ENCODE results near the gene RGS6. TPM values are rescaled to one million over a fixed set of nuclear protein-coding genes. Genes with fewer than 3 reads are reported as not detected.

The RGS6 gene
- polyA plus RNA-seq, 3 donors: not detected

DNA sequence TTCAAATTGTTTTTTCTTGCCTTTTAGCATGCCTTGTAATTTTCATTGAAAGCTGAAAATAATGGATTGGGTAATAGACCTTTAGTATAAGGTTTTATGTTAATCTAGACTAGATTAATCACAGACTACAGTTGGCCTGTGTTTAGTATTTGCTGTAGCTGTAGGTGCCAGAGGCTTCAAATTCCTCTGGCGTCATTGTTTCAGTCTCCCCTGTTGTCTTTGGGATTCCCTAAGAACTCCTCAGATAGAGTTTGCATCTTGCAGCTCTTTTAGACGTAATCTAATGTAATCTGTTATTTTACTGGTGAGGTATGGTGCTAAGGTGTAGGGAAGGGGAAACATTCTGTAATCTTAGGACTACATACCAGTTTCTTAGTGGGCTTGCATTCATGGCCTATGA is 113.0 kb downstream of the RGS6 start:
- WGBS (ENCODE audit: insufficient coverage): 90% methylated on average over 2 of the region's 2 CpGs
- Histone ChIP-seq H3K27me3 (ENCODE audit: control insufficient read depth in 2 of 2, insufficient read depth in 2 of 2, low read length in 2 of 2) (peaks cover 0 to 2% of the 10 kb centered on the region in 2 donors), H3K4me3 (replicated peaks in 1 of 3; ENCODE audit: low read depth in 2 of 3, low read length in 3 of 3) (no peak overlapping the region), H3K9me3 (replicated peaks in 1 of 2; ENCODE audit: control insufficient read depth in 1 of 2, insufficient read depth in 1 of 2, low read length in 2 of 2) (no peaks in the 10 kb centered on the region), H2AFZ (ENCODE audit: insufficient read depth, low read depth, low read length, poor library complexity, severe bottlenecking) (no peak overlapping the region), H3K4me2 (replicated peaks; ENCODE audit: extremely low read depth, low read length, poor library complexity, severe bottlenecking) (no peak overlapping the region), H4K20me1 (ENCODE audit: insufficient read depth, low read length) (no peaks in the 10 kb centered on the region), H3K79me2 (ENCODE audit: insufficient read depth, low read length) (no peaks in the 10 kb centered on the region), H3K9ac (ENCODE audit: insufficient read depth, low read length, poor library complexity, severe bottlenecking) (no peak overlapping the region), H3K36me3 (replicated peaks in 1 of 2; ENCODE audit: control insufficient read depth in 1 of 2, insufficient read depth in 2 of 2, low read length in 2 of 2) (no peaks in the 10 kb centered on the region), H3K4me1 (ENCODE audit: control insufficient read depth in 1 of 2, insufficient read depth in 2 of 2, low read length in 2 of 2) (no peaks in the 10 kb centered on the region), H3K27ac (ENCODE audit: low read depth in 1 of 2, low read length in 2 of 2) (no peak overlapping the region)
- H3K4me3 Mint-ChIP-seq: no peak overlapping the region
- intact Hi-C loops (cut with micrococcal nuclease): no loop called here
- DNase-seq: no peak
- no peaks in the 10 kb centered on the region for H3K4me1 Mint-ChIP-seq
- TF ChIP-seq, protein P1, sequence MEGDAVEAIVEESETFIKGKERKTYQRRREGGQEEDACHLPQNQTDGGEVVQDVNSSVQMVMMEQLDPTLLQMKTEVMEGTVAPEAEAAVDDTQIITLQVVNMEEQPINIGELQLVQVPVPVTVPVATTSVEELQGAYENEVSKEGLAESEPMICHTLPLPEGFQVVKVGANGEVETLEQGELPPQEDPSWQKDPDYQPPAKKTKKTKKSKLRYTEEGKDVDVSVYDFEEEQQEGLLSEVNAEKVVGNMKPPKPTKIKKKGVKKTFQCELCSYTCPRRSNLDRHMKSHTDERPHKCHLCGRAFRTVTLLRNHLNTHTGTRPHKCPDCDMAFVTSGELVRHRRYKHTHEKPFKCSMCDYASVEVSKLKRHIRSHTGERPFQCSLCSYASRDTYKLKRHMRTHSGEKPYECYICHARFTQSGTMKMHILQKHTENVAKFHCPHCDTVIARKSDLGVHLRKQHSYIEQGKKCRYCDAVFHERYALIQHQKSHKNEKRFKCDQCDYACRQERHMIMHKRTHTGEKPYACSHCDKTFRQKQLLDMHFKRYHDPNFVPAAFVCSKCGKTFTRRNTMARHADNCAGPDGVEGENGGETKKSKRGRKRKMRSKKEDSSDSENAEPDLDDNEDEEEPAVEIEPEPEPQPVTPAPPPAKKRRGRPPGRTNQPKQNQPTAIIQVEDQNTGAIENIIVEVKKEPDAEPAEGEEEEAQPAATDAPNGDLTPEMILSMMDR (IDR thresholded peaks at IDR 0.05): no peak
- H3K27me3 Mint-ChIP-seq (ENCODE audit: low read depth in 3 of 3): peaks cover 0 to 13% (median 5%) of the 10 kb centered on the region in 3 donors
- H3K27ac Mint-ChIP-seq: no peak overlapping the region
- H3K36me3 Mint-ChIP-seq: no peaks in the 10 kb centered on the region
- H3K9me3 Mint-ChIP-seq: peaks cover 3 to 15% (median 9%) of the 10 kb centered on the region in 7 donors

DNA sequence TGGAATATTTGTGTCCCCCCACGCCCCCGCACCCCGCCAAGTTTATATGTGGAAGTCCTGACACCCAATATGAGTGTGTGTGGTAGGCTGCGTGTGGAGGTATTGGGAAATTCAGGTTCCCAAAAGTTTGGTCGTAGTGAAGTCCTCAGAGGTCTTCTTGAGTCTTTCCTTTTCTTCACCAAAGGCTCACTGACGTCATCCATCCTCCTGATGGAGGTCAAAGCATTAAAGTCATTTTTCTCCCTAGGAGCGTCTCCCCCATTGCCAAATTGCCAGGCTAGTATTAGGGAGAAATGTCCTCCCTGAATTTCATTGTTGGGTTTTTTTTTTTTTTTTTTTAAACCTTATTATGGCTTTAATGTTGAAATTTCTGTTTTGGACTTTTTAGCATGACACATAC is 113.7 kb downstream of the RGS6 start:
- no peak overlapping the region for H3K4me2 ChIP-seq (replicated peaks; ENCODE audit: extremely low read depth, low read length, poor library complexity, severe bottlenecking)
- no peaks in the 10 kb centered on the region for H3K9me3 ChIP-seq (replicated peaks in 1 of 2; ENCODE audit: control insufficient read depth in 1 of 2, insufficient read depth in 1 of 2, low read length in 2 of 2)
- H3K4me1 Mint-ChIP-seq: no peaks in the 10 kb centered on the region
- no peaks in the 10 kb centered on the region for H4K20me1 ChIP-seq (ENCODE audit: insufficient read depth, low read length)
- TF ChIP-seq, protein P1 (IDR thresholded peaks at IDR 0.05): no peak
- H3K27ac Mint-ChIP-seq: no peak overlapping the region
- no CpG with 5 or more reads among the region's 7 CpGs for WGBS (ENCODE audit: insufficient coverage)
- H3K4me3 Mint-ChIP-seq: no peak overlapping the region
- H3K27me3 Mint-ChIP-seq (ENCODE audit: low read depth in 3 of 3): peaks cover 0 to 13% (median 5%) of the 10 kb centered on the region in 3 donors
- no peaks in the 10 kb centered on the region for H3K36me3 Mint-ChIP-seq
- H2AFZ ChIP-seq (ENCODE audit: insufficient read depth, low read depth, low read length, poor library complexity, severe bottlenecking): no peak overlapping the region
- intact Hi-C loops (cut with micrococcal nuclease): no loop called here
- peaks cover 0 to 2% of the 10 kb centered on the region in 2 donors for H3K27me3 ChIP-seq (ENCODE audit: control insufficient read depth in 2 of 2, insufficient read depth in 2 of 2, low read length in 2 of 2)
- no peak for DNase-seq
- no peak overlapping the region for H3K4me3 ChIP-seq (replicated peaks in 1 of 3; ENCODE audit: low read depth in 2 of 3, low read length in 3 of 3)
- H3K4me1 ChIP-seq (ENCODE audit: control insufficient read depth in 1 of 2, insufficient read depth in 2 of 2, low read length in 2 of 2): no peaks in the 10 kb centered on the region
- H3K36me3 ChIP-seq (replicated peaks in 1 of 2; ENCODE audit: control insufficient read depth in 1 of 2, insufficient read depth in 2 of 2, low read length in 2 of 2): no peaks in the 10 kb centered on the region
- no peak overlapping the region for H3K27ac ChIP-seq (ENCODE audit: low read depth in 1 of 2, low read length in 2 of 2)
- no peak overlapping the region for H3K9ac ChIP-seq (ENCODE audit: insufficient read depth, low read length, poor library complexity, severe bottlenecking)
- H3K9me3 Mint-ChIP-seq: peaks cover 2 to 12% (median 7%) of the 10 kb centered on the region in 7 donors
- no peaks in the 10 kb centered on the region for H3K79me2 ChIP-seq (ENCODE audit: insufficient read depth, low read length)
